PC-9 (cell line): ENCODE data around the gene RNH1. TPM values are rescaled to one million over a fixed set of nuclear protein-coding genes. Genes with fewer than 3 reads are reported as not detected.

Experiments
- BruUV-seq: library from RNA; stranded (reverse); fragments of 400-500 nt; replicated peaks from 2 replicates; lab custom pipeline; 2021; lab: Mats Ljungman, UMichigan
- CTCF ChIA-PET: fragments of 300-600 bp; sonication (Branson Sonifier 250); formaldehyde crosslinking; loops from one replicate; lab custom pipeline; 2022; ENCODE audit warnings: antibody characterized with exemption; lab: Charles Lee
- POLR2A ChIA-PET: fragments of 300-600 bp; sonication (Branson Sonifier 250); formaldehyde crosslinking; loops from one replicate; lab custom pipeline; 2022; ENCODE audit warnings: antibody characterized with exemption; ENCODE audit not compliant: unreplicated experiment; lab: Charles Lee
- DNase-seq, 2 experiments: peaks; one replicate each; pipeline versions ENCODE4 v3.0.0 to v3.0.0-alpha.2; 2015 to 2022; ENCODE audit warnings: mixed read lengths in 1 of 2
- H2AFZ ChIP-seq: fragments of 200-600 bp; sonication (generic); 2 replicates; pipeline ENCODE4 v1.8.1; 2017; ENCODE audit warnings: antibody characterized with exemption
- H3F3A ChIP-seq: fragments of 200-600 bp; sonication (generic); 2 replicates; pipeline ENCODE4 v1.8.1; 2017; ENCODE audit warnings: antibody characterized with exemption, mild to moderate bottlenecking, low read depth; ENCODE audit not compliant: insufficient read depth
- H3K27ac ChIP-seq: fragments of 200-600 bp; sonication (generic); 2 replicates; pipeline ENCODE4 v1.6.1; 2016; ENCODE audit warnings: mixed run types
- H3K27me3 ChIP-seq: fragments of 200-600 bp; sonication (generic); 2 replicates; pipeline ENCODE4 v1.6.1; 2016; ENCODE audit warnings: low read depth, mixed run types; ENCODE audit not compliant: insufficient read depth
- H3K36me3 ChIP-seq: fragments of 200-600 bp; sonication (generic); 2 replicates; pipeline ENCODE4 v1.6.1; 2016; ENCODE audit warnings: low read depth, mixed run types
- H3K4me1 ChIP-seq: fragments of 200-600 bp; sonication (generic); replicated peaks from 2 replicates; pipeline ENCODE4 v1.6.1; 2016; ENCODE audit warnings: mixed run types; ENCODE audit not compliant: insufficient read depth
- H3K4me2 ChIP-seq: fragments of 200-600 bp; sonication (generic); 2 replicates; pipeline ENCODE4 v1.6.1; 2017; ENCODE audit warnings: mixed run types
- H3K4me3 ChIP-seq: fragments of 200-600 bp; sonication (generic); 2 replicates; pipeline ENCODE4 v1.6.1; 2016; ENCODE audit warnings: mixed run types
- H3K79me2 ChIP-seq: fragments of 200-600 bp; sonication (generic); 2 replicates; pipeline ENCODE4 v1.6.1; 2017; ENCODE audit warnings: low read depth, mixed run types
- H3K9me2 ChIP-seq: fragments of 200-600 bp; sonication (generic); 2 replicates; pipeline ENCODE4 v1.8.1; 2017; ENCODE audit warnings: mild to moderate bottlenecking; ENCODE audit not compliant: insufficient read depth
- H3K9me3 ChIP-seq: fragments of 200-600 bp; sonication (generic); 2 replicates; pipeline ENCODE4 v1.8.1; 2016; ENCODE audit warnings: low read depth; ENCODE audit not compliant: insufficient read depth
- H4K20me1 ChIP-seq: fragments of 200-600 bp; sonication (generic); 2 replicates; pipeline ENCODE4 v1.8.1; 2017; ENCODE audit not compliant: insufficient read depth
- CTCF ChIP-seq: fragments of 200-600 bp; sonication (generic); conservative IDR thresholded peaks from 2 replicates; pipeline ENCODE4 v1.6.1; 2017; ENCODE audit warnings: mixed run types, antibody characterized with exemption, mild to moderate bottlenecking, moderate library complexity
- EZH2 ChIP-seq: fragments of 200-600 bp; sonication (generic); IDR thresholded peaks from 2 replicates; pipeline ENCODE4 v1.8.0; 2017; ENCODE audit warnings: antibody characterized with exemption, low read depth
- intact Hi-C: fragments of 100-400 bp; cut with micrococcal nuclease; formaldehyde crosslinking; loops from one replicate; pipeline ENCODE4 v1.10.0; 2022; ENCODE audit not compliant: unreplicated experiment
- total RNA-seq: library from RNA; stranded (reverse); gene quantifications from 2 replicates; pipeline ENCODE4 v1.2.3, GENCODE V29; 2021

The RNH1 gene
- total RNA-seq, 1 experiment from 2014 or later = 87.8 TPM

DNA sequence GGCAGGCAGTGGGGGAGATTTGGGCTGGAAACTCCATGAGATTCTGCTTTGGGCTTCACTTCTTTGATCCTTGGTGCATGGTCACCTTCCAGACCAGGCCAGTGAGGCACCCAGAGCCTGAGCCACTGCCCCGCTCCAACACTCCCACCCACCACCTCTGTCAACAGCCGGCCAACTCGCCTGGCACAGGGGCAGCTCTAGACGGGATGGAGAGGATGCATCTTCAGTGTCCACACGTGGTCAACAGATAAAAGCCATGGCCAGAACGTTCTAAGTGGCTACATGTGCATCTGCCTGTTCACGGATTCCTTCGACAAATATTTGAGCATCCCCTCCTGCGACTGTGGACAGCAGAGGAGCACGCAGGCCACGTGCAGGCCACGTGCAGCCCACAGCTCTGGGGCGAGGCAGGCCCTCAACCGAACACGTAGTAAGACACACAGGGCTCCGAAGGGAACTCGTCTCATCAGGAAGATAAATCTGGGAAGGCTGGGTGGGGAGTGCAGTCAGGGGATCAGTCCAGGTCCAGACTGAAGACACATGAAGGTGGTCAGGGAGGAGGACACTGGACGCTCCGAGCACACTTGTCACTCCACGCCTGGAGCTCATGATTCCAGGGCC is 31.5 kb upstream of the RNH1 start:
- intact Hi-C loops = no loop called here

DNA sequence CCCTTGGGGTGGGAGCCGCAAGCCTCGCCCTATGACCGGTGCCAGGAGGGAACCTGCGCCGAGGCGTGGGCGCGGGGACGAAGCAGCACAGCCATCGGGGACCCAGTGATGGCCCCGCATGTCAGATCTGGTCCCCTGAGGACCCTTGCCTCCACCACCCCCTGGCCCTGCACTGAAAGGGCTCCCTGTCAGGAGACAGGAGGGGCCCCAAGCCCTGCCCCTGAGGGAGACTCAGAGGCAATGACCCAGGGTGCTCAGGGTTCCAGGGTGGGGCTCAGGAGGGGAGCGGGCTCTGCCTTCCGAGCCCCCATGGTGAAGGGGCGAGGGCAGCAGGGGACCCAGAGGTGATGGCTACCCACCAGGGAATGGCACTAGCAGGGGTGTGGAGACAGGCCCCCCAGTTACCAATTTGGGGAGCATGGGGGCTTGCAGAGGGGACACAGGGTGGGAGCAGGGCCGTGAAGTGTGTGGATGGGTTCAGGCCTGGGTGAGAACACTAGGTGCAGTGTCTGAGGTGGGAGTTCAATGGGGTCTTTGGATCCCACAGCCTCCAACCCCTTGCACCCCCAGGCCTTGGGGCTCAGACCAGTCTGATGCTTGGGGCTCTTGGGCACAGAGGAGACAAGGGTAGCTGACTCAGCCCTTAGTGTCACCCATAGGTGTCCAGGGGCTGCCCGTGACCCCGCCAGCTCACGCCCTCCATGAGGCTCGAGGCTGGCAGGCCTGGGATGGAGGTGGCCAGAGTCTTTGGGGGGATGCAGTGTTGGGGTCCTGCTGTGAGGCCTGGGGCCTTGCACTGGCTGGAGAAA is 30.8 kb upstream of the RNH1 start:
- no peak for DNase-seq
- Histone ChIP-seq H3K9me3 (no peaks in the 10 kb centered on the region), H3K36me3 (no peaks in the 10 kb centered on the region), H3K79me2 (0 out of 2 replicates have a peak, but pooled peaks cover 3% of the 10 kb centered on the region), H4K20me1 (no peaks in the 10 kb centered on the region), H3K27me3 (no peaks in the 10 kb centered on the region), H3K4me1 (no peaks in the 10 kb centered on the region), H3K4me3 (peak overlapping the region; percentile 64), H3K27ac (no peak overlapping the region), H2AFZ (peak overlapping the region; percentile 48; the same call in 1 of the 2 replicates), H3F3A (peaks cover 8% of the 10 kb centered on the region), H3K9me2 (no peaks in the 10 kb centered on the region), H3K4me2 (peak overlapping the region; percentile 85)
- POLR2A ChIA-PET = no interaction called here
- CTCF ChIA-PET = no interaction called here
- intact Hi-C loops = loop anchor here (2.0 kb wide), 1 partner anchor 31 kb away; the partner anchor contains the start of gene RNH1
- TF ChIP-seq EZH2 (no peak), CTCF (no peak)
- no TSS peak for BruUV-seq

More for the DNA sequence above, 31.5 kb upstream of the RNH1 start:
- Histone ChIP-seq H3K27me3 (no peaks in the 10 kb centered on the region), H3K4me2 (peak overlapping the region; percentile 85; the same call in 1 of the 2 replicates), H4K20me1 (no peaks in the 10 kb centered on the region), H3F3A (peaks cover 8% of the 10 kb centered on the region), H3K9me3 (no peaks in the 10 kb centered on the region), H3K27ac (no peak overlapping the region), H3K4me3 (no peak overlapping the region), H3K4me1 (no peaks in the 10 kb centered on the region), H3K79me2 (0 out of 2 replicates have a peak, but pooled peaks cover 3% of the 10 kb centered on the region), H3K36me3 (no peaks in the 10 kb centered on the region), H2AFZ (no peak overlapping the region), H3K9me2 (no peaks in the 10 kb centered on the region)
- DNase-seq = no peak
- ChIA-PET POLR2A (no interaction called here), CTCF (no interaction called here)
- no TSS peak for BruUV-seq
- no peak for TF ChIP-seq CTCF
- no peak for TF ChIP-seq EZH2

DNA sequence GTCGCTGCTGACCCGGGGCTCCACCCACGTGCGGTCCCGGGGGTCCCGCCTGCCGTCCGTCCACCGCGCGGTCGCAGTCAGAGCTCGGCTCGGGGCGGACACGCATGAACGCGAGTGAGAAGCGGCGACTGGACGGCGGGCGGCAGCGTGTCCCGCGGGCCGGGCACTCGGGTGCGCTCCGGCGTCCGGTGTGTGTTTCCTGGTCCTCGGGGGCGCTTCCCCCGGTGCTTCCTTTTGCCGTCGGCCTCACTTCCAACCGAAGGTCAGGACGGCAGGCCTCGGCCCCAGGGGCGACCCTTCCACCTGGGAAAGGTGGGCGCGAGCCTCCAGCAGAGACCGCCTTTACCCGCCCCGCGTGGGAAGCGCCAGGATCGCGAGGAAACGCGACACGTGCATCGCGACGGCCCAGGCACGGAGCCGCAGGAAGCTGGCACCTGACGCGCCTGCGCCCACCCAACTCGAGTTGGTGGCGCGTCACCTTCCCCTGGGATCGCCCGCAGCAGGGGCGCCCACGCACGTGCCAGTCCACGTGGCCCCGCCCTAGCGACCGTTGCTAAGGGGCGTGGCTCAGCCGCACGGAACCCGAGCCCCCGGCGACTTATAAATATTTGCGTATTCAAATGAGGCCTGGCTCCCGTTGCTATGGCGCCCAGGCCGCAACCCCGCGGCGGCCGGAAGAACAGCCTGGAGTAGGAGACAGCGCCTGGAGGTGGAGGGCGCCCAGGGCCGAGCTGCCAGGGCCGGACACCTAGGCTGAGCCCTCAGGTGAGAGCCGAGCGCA is 30.0 kb upstream of the RNH1 start, which contains the start of gene LRRC56:
TSS of gene LRRC56 (plus strand) at position 687 of the 781 bp plus-strand sequence. CDS start 3,158 bp downstream, outside the sequence.
- H2AFZ ChIP-seq = peak within 1 kb of the TSS; percentile 92
- intact Hi-C loops = loop anchor here (2.0 kb wide), 1 partner anchor 30 kb away; the partner anchor contains the start of gene RNH1
- H3K27ac ChIP-seq = peak within 1 kb of the TSS; percentile 76
- no peaks in the 10 kb centered on the region for H3K36me3 ChIP-seq
- H3K4me3 ChIP-seq = peak within 1 kb of the TSS; percentile 64
- H3K4me2 ChIP-seq = peak within 1 kb of the TSS; percentile 85
- no peaks in the 10 kb centered on the region for H4K20me1 ChIP-seq
- TSS peak; percentile 45 for BruUV-seq
- POLR2A ChIA-PET = no interaction called here
- no peaks in the 10 kb centered on the region for H3K4me1 ChIP-seq
- TF ChIP-seq EZH2 = no peak
- H3K9me3 ChIP-seq = no peaks in the 10 kb centered on the region
- no peaks in the 10 kb centered on the region for H3K9me2 ChIP-seq
- 0 out of 2 replicates have a peak, but pooled peaks cover 3% of the 10 kb centered on the region for H3K79me2 ChIP-seq
- CTCF ChIA-PET = no interaction called here
- peak; percentile 72 to 85 for DNase-seq
- no peaks in the 10 kb centered on the region for H3K27me3 ChIP-seq
- peaks cover 8% of the 10 kb centered on the region for H3F3A ChIP-seq
